GM18868 (cell line): Measurements from ENCODE around the gene SEMA4D.
A peak's percentile ranks its signal among the peaks of the same experiment; 100 is the strongest.

Source experiments
- ATAC-seq: cut with Tn5 transposase; IDR thresholded peaks from one replicate; pipeline ENCODE4 v1.9.1; 2021; ENCODE audit warnings: mild to moderate bottlenecking, moderate library complexity; ENCODE audit not compliant: unreplicated experiment

The SEMA4D gene

GRCh38 chr9:89502671-89503070 lies 4.8 kb upstream of the SEMA4D start:
- no peak for ATAC-seq

GRCh38 chr9:89502038-89502601 lies 4.2 kb upstream of the SEMA4D start:
- ATAC-seq = no peak

- no peak for ATAC-seq
These were observed 3.5 kb upstream of the SEMA4D start for GRCh38 chr9:89501311-89501898.

DNA sequence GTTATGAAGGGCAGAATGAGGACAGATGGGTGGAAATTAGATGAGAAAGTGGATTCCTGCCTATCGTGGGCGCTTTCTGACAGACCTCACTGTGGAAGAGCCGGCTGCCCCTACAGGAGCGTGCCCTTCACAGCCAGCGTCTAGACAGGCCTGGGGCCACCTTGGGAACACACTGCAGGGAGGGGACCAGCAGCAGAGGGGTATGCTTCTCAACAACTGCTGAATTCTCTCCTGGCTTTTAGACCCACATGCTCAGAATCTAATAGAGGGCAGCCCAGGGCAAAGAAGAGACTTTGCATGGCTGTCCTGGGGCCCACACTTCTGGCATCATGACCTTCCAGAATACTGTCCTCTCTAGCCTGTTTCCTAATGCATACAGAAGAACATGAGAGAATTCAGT lies 2.1 kb upstream of the SEMA4D start:
- ATAC-seq = no peak

DNA sequence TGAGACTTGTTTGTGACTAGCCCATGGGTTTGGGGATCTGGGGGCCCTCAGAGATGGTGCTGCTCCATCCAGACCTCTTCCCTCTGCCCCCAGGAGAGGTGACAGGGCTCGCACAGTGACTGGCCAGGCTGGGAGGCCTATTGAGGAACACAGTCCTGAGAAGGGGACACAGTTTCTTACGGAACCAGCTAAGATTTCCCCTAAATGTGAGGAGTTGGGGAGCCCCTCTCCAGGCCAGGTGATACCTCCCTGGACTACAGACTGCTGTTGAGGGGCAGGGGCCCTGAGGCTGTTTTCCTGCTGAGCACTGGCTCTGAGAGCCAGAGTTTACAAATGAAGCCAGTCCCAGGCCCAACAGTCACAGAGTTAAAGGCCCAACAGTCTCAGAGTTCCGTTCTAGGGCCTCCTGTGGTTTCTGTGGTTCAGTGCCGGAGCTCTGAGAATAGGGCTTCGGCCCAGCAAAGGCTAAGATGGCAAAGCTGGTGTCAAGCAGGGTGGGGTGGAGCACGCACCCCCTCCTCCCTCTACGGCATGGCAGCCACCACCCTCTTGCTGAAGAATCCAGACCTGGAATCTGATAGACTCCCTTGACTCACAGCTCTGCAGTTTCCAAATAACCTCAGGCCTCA lies 1.1 kb upstream of the SEMA4D start:
- ATAC-seq = peak; percentile 43

- peak; percentile 14 for ATAC-seq
These were observed 503 bp downstream of the SEMA4D start for GRCh38 chr9:89497257-89497963.

- ATAC-seq = no peak
These were observed 1.2 kb downstream of the SEMA4D start for GRCh38 chr9:89496645-89497256.

- no peak for ATAC-seq
These were observed 1.9 kb downstream of the SEMA4D start for GRCh38 chr9:89495824-89496560.

GRCh38 chr9:89494199-89494598 lies 3.7 kb downstream of the SEMA4D start:
- no peak for ATAC-seq

DNA sequence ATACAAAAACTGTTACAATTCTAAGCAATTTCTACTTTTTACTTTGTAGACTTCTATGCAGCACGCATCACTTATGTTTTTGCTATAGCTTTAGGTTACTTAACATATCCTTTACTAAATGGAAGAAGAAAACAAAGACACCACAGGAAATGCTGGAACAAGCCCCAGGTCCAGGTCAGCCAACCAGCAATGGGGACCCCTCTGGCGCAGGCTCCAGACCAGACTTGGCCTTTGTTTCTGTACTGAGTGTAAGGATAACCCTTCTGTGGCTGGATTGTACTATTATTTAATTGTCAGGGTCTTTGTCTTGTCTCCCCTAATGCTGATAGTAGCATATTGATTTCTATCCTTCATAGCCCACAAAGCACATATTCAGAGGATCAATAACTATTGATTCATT lies 4.2 kb downstream of the SEMA4D start:
- no peak for ATAC-seq

GRCh38 chr9:89493181-89493580 lies 4.7 kb downstream of the SEMA4D start:
- no peak for ATAC-seq

DNA sequence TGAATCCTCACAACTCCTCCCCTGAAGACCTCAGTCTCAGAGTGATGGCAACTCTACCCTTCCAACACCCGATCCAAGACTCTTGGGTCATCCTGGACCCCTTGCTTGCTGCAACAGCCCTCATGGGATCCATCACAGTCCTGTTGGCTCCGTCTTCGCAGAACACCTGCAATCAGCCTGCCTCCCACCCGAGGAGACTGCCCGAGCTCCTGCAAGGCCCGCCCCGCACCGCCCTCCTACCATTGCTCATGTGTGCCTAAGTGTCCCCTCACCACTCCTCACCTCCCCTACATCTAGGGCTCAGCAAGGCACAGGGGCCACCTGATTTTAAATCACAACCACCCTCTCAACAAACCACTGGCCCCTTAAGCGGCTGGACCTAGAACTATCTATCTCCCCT lies 5.3 kb downstream of the SEMA4D start:
- no peak for ATAC-seq

DNA sequence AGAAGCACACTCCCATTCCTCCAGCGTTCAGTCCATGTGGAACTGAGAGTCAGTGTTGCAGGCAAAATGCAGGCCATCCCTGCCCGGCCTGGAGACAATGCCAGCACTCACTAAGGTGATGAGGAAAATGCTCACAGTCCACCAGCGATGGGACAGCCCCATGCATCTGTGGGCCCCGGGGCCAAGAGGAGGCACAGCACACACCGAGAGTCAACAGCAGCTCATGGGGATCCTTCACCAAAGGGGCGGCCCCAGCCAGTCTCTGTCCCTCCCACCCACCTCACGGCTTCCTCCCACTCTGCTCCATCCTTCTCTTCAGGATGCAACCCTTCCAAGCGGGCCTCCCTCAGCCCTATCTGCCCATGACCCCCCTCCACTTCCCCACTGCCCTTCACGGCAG lies 6.2 kb downstream of the SEMA4D start:
- peak; percentile 36 for ATAC-seq

DNA sequence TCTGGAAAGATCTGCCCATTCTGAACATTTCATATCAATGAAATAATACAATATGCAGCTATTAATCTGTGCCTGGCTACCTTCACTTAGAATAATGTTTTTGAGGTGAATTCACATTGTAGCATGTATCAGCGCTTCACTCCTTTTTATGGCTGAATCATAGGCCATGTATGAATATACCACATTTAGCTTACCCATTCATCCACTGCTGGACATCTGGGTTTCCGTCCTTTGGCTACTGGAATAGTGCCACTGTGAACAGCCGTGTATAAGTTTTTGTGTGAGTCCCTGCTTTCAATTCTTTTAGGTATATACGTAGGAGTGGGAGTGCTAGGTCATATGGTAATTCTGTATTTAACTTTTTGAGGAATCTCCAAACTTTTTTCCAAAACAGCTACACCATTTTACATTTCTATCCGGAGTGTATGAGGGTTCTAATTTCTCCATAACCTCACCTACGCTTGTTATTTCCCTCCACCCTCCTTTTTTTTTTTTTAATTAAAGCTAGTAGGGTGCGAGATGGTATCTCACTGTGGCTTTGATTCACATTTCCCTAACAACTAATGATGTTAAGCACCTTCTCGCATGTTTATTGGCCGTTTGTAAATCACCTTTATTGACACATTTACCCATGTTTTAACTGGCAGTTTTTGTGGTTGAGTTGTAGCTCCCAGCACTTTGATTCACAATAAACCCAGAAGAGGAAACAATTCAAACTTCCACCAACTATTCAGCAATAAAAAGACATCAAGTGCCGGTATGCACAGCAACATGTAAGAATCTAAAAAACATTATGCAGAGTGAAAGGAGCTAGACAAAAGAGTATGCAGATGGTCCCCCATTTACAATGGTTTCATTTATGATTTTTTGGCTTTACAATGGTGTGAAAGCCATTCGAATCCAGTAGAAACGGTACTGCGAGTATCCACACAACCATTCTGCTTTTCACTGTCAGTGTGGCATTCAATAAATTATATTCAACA lies 8.1 kb downstream of the SEMA4D start:
- no peak for ATAC-seq

DNA sequence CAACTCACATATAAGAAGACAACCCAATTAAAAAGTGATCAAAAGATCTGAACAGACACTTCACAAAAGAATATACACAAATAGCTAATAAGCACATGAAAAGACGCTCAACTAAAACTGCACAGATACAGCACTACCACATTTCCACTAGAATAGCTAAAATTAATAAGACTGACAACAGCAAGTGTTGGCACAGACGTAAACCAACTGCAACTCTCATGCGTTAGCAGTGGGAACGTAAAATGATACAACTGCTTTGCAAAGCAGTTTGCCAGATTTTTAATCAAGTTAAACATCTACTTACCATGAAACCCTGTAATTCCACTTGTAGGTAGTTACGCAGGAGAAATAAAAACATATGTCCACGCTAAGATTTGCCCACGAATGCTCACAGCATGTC lies 9.0 kb downstream of the SEMA4D start:
- ATAC-seq = no peak

DNA sequence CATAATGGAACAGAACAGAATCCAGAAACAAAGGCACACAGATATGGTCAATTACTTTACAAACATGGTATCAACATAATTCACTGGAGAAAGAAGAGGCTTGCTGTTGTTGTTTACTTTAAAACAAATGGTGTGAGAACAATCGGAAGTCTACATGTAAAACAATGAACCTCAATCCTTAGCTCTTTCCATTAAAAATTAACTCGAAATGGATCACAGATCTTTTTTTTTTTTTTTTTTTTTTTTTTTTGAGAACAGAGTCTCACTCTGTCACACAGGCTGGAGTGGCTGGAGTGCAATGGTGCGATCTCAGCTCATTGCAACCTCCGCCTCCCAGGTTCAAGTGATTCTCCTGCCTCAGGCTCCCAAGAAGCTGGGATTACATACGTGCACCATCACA lies 9.8 kb downstream of the SEMA4D start:
- no peak for ATAC-seq

GRCh38 chr9:89486681-89487080 lies 11.2 kb downstream of the SEMA4D start:
- no peak for ATAC-seq

GRCh38 chr9:89484475-89485404 lies 13.2 kb downstream of the SEMA4D start:
- peak; percentile 46 for ATAC-seq
